Esophagus muscularis mucosa (tissue), 4 donors: ENCODE measurements around the gene LINGO4. TPM values are rescaled to one million over a fixed set of nuclear protein-coding genes. Genes with fewer than 3 reads are reported as not detected.

ENCODE experiments used
- DNase-seq: peaks from one replicate; pipeline ENCODE4 v3.0.0-alpha.2; 2017; ENCODE audit errors: extremely low spot score
- H3K27ac ChIP-seq, 4 donors: fragments of 200-600 bp; sonication (generic); replicated peaks in 1 of 4; 1 replicate in 3 of 4; 2 replicates in 1 of 4; pipeline ENCODE4 v1.5.1; 2016 to 2019; ENCODE audit warnings: mild to moderate bottlenecking in 1 of 4
- H3K27me3 ChIP-seq, 4 donors: fragments of 200-600 bp; sonication (generic); one replicate each; pipeline versions ENCODE4 v1.5.1 to v1.6.0; 2016 to 2019
- H3K36me3 ChIP-seq, 4 donors: fragments of 200-600 bp; sonication (generic); one replicate each; pipeline ENCODE4 v1.5.1; 2016 to 2019
- H3K4me1 ChIP-seq, 4 donors: fragments of 200-600 bp; sonication (generic); one replicate each; pipeline ENCODE4 v1.5.1; 2016 to 2019
- H3K4me3 ChIP-seq, 4 donors: fragments of 200-600 bp; sonication (generic); 1 replicate in 2 of 4; 2 replicates in 2 of 4; pipeline ENCODE4 v1.5.1; 2016 to 2019; ENCODE audit warnings: mild to moderate bottlenecking in 4 of 4, moderate library complexity in 1 of 4
- H3K9me3 ChIP-seq, 4 donors: fragments of 200-600 bp; sonication (generic); 1 replicate in 3 of 4; 2 replicates in 1 of 4; pipeline ENCODE4 v1.5.1; 2016 to 2019
- EP300 ChIP-seq: sonication (generic); formaldehyde crosslinking; IDR thresholded peaks from one replicate; pipeline ENCODE4 v1.6.1; 2017; ENCODE audit warnings: antibody characterized with exemption
- POLR2A ChIP-seq: fragments of 450-650 bp; IDR thresholded peaks from one replicate; pipeline ENCODE4 v1.6.1; 2017; ENCODE audit warnings: antibody characterized with exemption, moderate library complexity, mild to moderate bottlenecking, low read depth
- POLR2AphosphoS5 ChIP-seq, 2 donors: sonication (generic); formaldehyde crosslinking; IDR thresholded peaks; one replicate each; pipeline ENCODE4 v1.6.1; 2017; ENCODE audit warnings: antibody characterized with exemption in 2 of 2
- WGBS: methylation state at CpG from one replicate; pipeline ENCODE4 v1.1.5; 2018; 5-methylcytosine and 5-hydroxymethylcytosine counted together
- intact Hi-C: fragments of 100-400 bp; cut with DNase I; formaldehyde crosslinking; loops from one replicate; pipeline ENCODE4 v1.15.1; 2023
- total RNA-seq, 4 donors: library from RNA; depleted of rRNA; stranded (reverse); fragments of >200 nt; gene quantifications; one replicate each; pipeline versions ENCODE4 v1.1.0 to v1.2.1, GENCODE V29; 2016
- TF ChIP-seq, protein P1 (sequence below), 3 experiments: fragments of 200-600 bp in 2 of 3; fragments of 450-650 bp in 1 of 3; sonication (generic) in 2 of 3; IDR thresholded peaks; one replicate each; pipeline ENCODE4 v1.5.1; 2017 to 2019; ENCODE audit warnings: antibody characterized with exemption in 3 of 3, mild to moderate bottlenecking in 2 of 3, moderate library complexity in 1 of 3

LINGO4 gene
- total RNA-seq, 4 donors from 2014 or later = not detected

DNA sequence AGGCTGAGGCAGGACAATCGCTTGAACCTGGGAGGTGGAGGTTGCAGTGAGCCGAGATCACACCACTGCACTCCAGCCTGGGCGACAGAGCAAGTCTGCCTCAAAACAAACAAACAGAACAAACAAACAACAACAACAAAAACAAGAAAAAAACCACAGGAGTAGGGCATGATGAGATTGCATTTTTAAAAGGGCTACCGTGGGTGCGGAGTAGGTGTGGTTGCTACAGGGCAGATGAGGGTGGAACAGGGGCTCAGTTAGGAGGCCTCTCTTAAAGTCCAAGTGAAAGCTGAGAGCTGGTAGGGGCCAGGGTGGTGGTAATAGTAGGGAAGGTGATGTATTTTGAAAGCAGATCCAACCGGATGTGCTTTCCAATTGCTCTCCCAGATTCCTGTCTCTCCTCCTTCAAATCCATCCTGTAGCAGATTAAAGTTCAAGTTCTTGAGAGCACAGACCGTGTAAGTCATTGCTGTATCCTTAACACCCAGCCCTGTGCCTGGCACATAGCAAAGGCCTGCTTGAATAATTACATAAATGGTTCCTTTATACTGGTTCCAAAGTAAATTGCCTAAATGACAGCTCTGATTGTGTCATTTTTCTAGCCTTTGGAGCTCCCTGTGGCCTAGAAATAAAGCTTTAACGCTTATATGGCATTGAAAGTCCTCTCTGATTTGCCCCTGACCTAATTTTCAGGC, 4.2 kb upstream of the LINGO4 start:
- Histone ChIP-seq H3K36me3 (peaks cover 0 to 3% (median 0%) of the 10 kb centered on the region in 4 donors), H3K9me3 (no peaks in the 10 kb centered on the region), H3K27ac (no peak overlapping the region), H3K4me3 (no peak overlapping the region), H3K27me3 (peaks cover 0 to 27% (median 0%) of the 10 kb centered on the region in 4 donors), H3K4me1 (no peaks in the 10 kb centered on the region)
- WGBS = 74% methylated on average over 8 of the region's 8 CpGs
- no peak for DNase-seq
- intact Hi-C loops = no loop called here
- TF ChIP-seq, protein P1, sequence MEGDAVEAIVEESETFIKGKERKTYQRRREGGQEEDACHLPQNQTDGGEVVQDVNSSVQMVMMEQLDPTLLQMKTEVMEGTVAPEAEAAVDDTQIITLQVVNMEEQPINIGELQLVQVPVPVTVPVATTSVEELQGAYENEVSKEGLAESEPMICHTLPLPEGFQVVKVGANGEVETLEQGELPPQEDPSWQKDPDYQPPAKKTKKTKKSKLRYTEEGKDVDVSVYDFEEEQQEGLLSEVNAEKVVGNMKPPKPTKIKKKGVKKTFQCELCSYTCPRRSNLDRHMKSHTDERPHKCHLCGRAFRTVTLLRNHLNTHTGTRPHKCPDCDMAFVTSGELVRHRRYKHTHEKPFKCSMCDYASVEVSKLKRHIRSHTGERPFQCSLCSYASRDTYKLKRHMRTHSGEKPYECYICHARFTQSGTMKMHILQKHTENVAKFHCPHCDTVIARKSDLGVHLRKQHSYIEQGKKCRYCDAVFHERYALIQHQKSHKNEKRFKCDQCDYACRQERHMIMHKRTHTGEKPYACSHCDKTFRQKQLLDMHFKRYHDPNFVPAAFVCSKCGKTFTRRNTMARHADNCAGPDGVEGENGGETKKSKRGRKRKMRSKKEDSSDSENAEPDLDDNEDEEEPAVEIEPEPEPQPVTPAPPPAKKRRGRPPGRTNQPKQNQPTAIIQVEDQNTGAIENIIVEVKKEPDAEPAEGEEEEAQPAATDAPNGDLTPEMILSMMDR (IDR thresholded peaks at IDR 0.05) = no peak
- no peak for TF ChIP-seq POLR2A

DNA sequence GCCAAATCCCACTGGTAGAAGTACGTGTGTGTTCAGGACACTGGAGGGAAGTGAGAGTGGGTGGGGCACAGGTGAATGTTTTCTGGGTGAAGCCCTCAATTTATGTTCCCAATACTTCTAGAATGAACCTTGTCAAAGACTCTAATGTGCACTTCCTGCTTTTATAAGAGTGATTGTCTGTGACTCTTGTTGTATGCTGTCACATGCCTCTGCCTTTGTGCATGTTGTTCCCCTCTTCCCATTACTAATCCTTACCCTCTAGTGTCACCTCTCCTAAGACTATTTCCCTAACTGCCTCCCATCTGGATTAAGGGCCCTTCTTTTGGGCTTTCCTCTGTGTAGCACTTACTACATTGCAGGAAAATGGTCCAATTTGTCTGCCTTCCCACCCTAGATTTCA, 2.5 kb upstream of the LINGO4 start:
- Histone ChIP-seq H3K9me3 (no peaks in the 10 kb centered on the region), H3K4me3 (no peak overlapping the region), H3K4me1 (no peaks in the 10 kb centered on the region), H3K27ac (no peak overlapping the region), H3K36me3 (no peaks in the 10 kb centered on the region), H3K27me3 (peaks cover 0 to 32% (median 0%) of the 10 kb centered on the region in 4 donors)
- 62% methylated on average over 1 of the region's 1 CpG for WGBS
- no peak for DNase-seq
- intact Hi-C loops = no loop called here
- TF ChIP-seq POLR2A (no peak), POLR2AphosphoS5 (IDR thresholded peaks at IDR 0.05) (no peak), EP300 (no peak)
- TF ChIP-seq, protein P1 (IDR thresholded peaks at IDR 0.05) = no peak

DNA sequence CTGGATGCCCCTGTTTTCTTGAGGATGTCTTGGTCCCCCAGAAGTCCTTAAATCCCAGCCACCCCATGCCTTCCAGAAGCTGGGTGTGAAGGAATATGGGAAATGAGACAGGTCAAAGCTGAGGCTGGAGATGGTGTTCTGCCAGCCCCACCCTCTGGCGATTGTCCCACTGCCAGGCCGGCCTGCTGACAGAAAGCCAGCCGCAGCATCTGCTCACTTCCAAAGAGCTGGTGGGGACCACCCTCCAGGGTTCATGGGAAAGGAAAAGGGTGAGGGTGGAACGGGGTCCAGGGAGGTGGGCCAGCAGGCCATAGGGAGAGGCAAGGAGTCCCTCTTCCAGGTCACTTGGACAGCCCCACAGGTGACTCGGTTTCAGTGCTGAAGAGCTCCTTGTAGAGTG, 1.9 kb upstream of the LINGO4 start:
- Histone ChIP-seq H3K4me3 (no peak overlapping the region), H3K27me3 (peaks cover 0 to 37% (median 0%) of the 10 kb centered on the region in 4 donors), H3K36me3 (no peaks in the 10 kb centered on the region), H3K27ac (no peak overlapping the region), H3K9me3 (no peaks in the 10 kb centered on the region), H3K4me1 (no peaks in the 10 kb centered on the region)
- DNase-seq = no peak
- TF ChIP-seq, protein P1 (IDR thresholded peaks at IDR 0.05) = no peak
- TF ChIP-seq EP300 (no peak), POLR2AphosphoS5 (IDR thresholded peaks at IDR 0.05) (no peak), POLR2A (no peak)
- 74% methylated on average over 5 of the region's 5 CpGs for WGBS
- intact Hi-C loops = no loop called here

DNA sequence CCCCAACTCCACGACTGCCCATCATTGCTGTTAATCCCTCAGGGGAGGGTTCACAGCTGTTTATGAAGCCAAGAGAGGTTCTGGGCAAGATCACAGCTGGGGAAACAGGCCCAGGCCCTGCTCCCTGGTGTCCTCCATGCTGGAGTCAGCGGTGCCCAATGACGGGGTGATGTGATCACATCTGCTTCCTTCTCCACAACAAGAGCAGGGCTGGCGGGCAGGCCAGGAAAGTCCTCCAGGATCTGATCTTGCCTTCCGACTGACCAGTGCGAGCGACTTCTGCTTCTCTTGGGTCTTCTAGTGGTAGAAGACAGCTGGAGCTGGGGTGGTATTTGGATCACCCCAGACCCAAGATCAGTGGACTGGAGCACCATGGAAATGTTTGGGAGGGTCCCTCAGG, 951 bp upstream of the LINGO4 start:
- WGBS = 91% methylated on average over 7 of the region's 7 CpGs
- intact Hi-C loops = no loop called here
- no peak for DNase-seq
- H3K4me1 ChIP-seq = no peaks in the 10 kb centered on the region
- no peak overlapping the region for H3K27ac ChIP-seq
- H3K9me3 ChIP-seq = no peaks in the 10 kb centered on the region
- H3K4me3 ChIP-seq = no peak overlapping the region
- no peaks in the 10 kb centered on the region for H3K36me3 ChIP-seq
- TF ChIP-seq POLR2AphosphoS5 (IDR thresholded peaks at IDR 0.05) = no peak
- no peak for TF ChIP-seq EP300
- TF ChIP-seq, protein P1 (IDR thresholded peaks at IDR 0.05) = no peak
- no peak for TF ChIP-seq POLR2A
- H3K27me3 ChIP-seq = peaks cover 0 to 47% (median 0%) of the 10 kb centered on the region in 4 donors

DNA sequence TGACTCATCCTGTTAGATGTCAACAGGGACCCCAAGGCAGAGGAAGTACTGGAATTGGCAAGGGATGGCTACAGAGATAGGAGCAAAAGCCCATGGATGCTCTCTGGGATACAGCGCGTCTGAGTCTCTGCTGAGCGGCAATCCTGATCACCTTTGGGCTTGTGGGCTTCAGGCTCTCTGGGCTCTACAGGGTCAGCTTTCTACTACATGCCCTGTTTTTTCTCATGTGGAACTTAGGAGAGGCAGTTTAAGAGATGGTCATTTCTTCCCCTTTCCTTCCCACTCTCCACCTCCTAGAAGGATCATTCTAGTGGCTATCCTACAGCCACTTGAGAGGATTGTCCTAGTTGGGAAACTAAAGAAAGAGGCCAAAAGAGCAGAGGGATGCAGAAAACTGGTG, 1.3 kb downstream of the LINGO4 start:
- TF ChIP-seq, protein P1 (IDR thresholded peaks at IDR 0.05) = no peak
- TF ChIP-seq POLR2AphosphoS5 (IDR thresholded peaks at IDR 0.05) (no peak), EP300 (no peak), POLR2A (no peak)
- Histone ChIP-seq H3K4me3 (no peak overlapping the region), H3K9me3 (no peaks in the 10 kb centered on the region), H3K4me1 (no peaks in the 10 kb centered on the region), H3K36me3 (no peaks in the 10 kb centered on the region), H3K27ac (no peak overlapping the region), H3K27me3 (peaks cover 0 to 69% (median 0%) of the 10 kb centered on the region in 4 donors)
- WGBS = 100% methylated on average over 1 of the region's 3 CpGs
- intact Hi-C loops = no loop called here
- no peak for DNase-seq
